Nephron (organoid): ENCODE results near the gene ATP2A2.
A peak's percentile ranks its signal among the peaks of the same experiment; 100 is the strongest.

Experiments used
- H3K27ac Mint-ChIP-seq, 3 experiments: 2 replicates each; pipeline ENCODE4 v1.8.0; 2020; ENCODE audit warnings: mixed read lengths in 3 of 3, mild to moderate bottlenecking in 2 of 3, moderate library complexity in 1 of 3
- H3K27me3 Mint-ChIP-seq: 2 replicates; pipeline ENCODE4 v1.8.0; 2021; ENCODE audit warnings: low read depth, mild to moderate bottlenecking, moderate library complexity, mixed read lengths
- H3K36me3 Mint-ChIP-seq: 2 replicates; pipeline ENCODE4 v1.8.0; 2020; ENCODE audit warnings: low read depth, mixed read lengths
- H3K4me1 Mint-ChIP-seq: 2 replicates; pipeline ENCODE4 v1.8.0; 2020; ENCODE audit warnings: mixed read lengths
- H3K4me3 Mint-ChIP-seq, 3 experiments: 2 replicates each; pipeline ENCODE4 v1.8.0; 2020; ENCODE audit warnings: mild to moderate bottlenecking in 3 of 3, mixed read lengths in 3 of 3, moderate library complexity in 2 of 3
- H3K9me3 Mint-ChIP-seq: 2 replicates; pipeline ENCODE4 v1.8.0; 2020; ENCODE audit warnings: mixed read lengths
- TF ChIP-seq, protein P1 (sequence below), 3 experiments: fragments of 200-600 bp; sonication (generic); IDR thresholded peaks; one replicate each; pipeline ENCODE4 v1.5.0; 2021; ENCODE audit warnings: antibody characterized with exemption in 3 of 3; ENCODE audit not compliant: unreplicated experiment in 3 of 3

Gene ATP2A2

DNA sequence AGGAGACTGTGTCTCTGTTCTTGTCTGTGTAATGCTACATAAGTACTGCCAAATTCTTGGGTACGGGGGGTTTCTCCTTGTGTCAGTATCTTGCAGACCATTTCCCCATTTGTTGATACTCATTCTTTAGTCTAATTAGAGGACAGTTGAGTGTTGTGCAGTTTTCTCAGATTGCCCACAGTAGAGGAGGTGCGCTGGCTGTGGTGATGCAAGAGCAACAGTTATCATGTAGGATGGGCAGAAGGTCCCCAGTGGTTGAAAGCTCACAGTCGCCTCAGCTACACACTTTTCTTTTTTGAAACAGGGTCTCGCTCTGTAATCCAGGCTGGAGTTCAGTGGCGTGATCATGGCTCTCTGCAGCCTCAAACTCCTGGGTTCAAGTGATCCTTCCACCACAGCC lies 37.8 kb upstream of the ATP2A2 start:
- peaks cover 31% of the 10 kb centered on the region for H3K4me1 Mint-ChIP-seq
- TF ChIP-seq, protein P1, sequence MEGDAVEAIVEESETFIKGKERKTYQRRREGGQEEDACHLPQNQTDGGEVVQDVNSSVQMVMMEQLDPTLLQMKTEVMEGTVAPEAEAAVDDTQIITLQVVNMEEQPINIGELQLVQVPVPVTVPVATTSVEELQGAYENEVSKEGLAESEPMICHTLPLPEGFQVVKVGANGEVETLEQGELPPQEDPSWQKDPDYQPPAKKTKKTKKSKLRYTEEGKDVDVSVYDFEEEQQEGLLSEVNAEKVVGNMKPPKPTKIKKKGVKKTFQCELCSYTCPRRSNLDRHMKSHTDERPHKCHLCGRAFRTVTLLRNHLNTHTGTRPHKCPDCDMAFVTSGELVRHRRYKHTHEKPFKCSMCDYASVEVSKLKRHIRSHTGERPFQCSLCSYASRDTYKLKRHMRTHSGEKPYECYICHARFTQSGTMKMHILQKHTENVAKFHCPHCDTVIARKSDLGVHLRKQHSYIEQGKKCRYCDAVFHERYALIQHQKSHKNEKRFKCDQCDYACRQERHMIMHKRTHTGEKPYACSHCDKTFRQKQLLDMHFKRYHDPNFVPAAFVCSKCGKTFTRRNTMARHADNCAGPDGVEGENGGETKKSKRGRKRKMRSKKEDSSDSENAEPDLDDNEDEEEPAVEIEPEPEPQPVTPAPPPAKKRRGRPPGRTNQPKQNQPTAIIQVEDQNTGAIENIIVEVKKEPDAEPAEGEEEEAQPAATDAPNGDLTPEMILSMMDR (IDR thresholded peaks at IDR 0.05; ENCODE audit: unreplicated experiment in 3 of 3) = no peak
- no peak overlapping the region for H3K4me3 Mint-ChIP-seq
- peaks cover 5% of the 10 kb centered on the region for H3K27me3 Mint-ChIP-seq
- no peak overlapping the region for H3K27ac Mint-ChIP-seq
- H3K9me3 Mint-ChIP-seq = peaks cover 3% of the 10 kb centered on the region
- H3K36me3 Mint-ChIP-seq = peaks cover 48% of the 10 kb centered on the region

DNA sequence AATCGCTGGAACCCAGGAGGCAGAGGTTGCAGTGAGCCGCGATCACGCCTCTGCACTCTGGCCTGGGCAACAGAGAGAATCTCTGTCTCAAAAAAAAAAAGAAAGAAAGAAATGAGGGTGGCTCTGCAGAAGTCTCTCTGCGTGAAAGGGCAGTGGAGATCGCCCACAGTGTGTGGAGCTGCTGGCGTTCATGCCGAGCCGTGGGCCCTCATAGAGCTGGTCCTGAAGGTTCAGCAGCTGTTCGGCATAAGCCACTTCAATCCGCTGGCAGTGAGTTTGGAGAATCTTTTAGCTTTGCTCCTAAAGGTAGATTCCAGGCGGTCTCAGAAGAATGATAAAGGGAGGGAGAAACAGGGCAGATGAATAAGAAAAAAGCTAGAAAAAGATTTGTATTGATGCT lies 36.7 kb upstream of the ATP2A2 start:
- Mint-ChIP-seq H3K4me1 (peaks cover 43% of the 10 kb centered on the region), H3K27me3 (peaks cover 5% of the 10 kb centered on the region), H3K9me3 (peaks cover 3% of the 10 kb centered on the region), H3K4me3 (no peak overlapping the region), H3K36me3 (peaks cover 43% of the 10 kb centered on the region), H3K27ac (peak overlapping the region in 2 of 3 experiments; percentile 39 to 47)
- TF ChIP-seq, protein P1 (IDR thresholded peaks at IDR 0.05; ENCODE audit: unreplicated experiment in 3 of 3) = no peak

DNA sequence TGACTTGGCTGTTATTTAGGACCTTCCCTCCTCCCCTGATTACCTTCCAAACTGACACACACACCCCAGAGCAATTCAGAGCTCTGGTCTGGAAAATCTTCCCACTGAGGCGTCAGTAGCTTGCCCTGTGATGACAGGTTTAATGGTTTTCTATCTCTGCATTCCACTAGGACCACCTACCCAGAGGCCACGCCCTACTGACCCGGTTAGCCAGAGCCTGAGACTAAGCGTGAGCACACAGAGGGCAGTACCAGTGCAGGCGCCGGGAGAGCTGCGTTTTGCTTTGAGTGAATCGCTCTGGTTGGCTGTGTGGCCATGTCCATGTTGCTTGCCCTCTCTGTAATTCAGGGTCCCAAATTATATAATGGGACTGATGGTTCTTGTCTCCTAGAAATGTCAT lies 36.2 kb upstream of the ATP2A2 start:
- Mint-ChIP-seq H3K9me3 (peaks cover 3% of the 10 kb centered on the region), H3K4me1 (peaks cover 47% of the 10 kb centered on the region), H3K36me3 (peaks cover 42% of the 10 kb centered on the region), H3K4me3 (no peak overlapping the region), H3K27ac (peak overlapping the region in 2 of 3 experiments; percentile 39 to 47), H3K27me3 (peaks cover 5% of the 10 kb centered on the region)
- TF ChIP-seq, protein P1 (IDR thresholded peaks at IDR 0.05; ENCODE audit: unreplicated experiment in 3 of 3) = no peak

DNA sequence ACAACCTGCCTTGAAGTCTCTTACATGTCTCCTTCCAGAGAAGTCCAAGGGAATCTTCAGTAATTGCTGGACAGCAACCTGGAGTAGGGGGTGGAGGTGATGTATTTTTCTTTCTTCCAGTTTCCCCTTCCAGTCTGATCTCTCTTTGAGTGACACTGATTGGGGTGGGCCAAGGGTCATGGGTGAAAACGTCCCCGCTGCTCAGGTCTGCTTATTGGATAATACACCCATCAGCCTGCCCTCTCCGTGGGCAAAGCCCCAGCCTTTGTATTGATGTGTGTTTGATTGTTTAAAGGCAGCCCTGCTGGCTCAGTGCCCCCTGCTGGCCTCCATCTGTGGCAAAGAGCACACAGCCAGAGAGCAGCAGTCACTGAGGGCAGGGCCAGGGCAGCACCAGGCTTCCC lies 35.7 kb upstream of the ATP2A2 start:
- Mint-ChIP-seq H3K9me3 (peaks cover 3% of the 10 kb centered on the region), H3K4me3 (no peak overlapping the region), H3K27ac (no peak overlapping the region), H3K4me1 (peaks cover 53% of the 10 kb centered on the region), H3K36me3 (peaks cover 38% of the 10 kb centered on the region), H3K27me3 (peaks cover 6% of the 10 kb centered on the region)
- TF ChIP-seq, protein P1 (IDR thresholded peaks at IDR 0.05; ENCODE audit: unreplicated experiment in 3 of 3) = no peak

DNA sequence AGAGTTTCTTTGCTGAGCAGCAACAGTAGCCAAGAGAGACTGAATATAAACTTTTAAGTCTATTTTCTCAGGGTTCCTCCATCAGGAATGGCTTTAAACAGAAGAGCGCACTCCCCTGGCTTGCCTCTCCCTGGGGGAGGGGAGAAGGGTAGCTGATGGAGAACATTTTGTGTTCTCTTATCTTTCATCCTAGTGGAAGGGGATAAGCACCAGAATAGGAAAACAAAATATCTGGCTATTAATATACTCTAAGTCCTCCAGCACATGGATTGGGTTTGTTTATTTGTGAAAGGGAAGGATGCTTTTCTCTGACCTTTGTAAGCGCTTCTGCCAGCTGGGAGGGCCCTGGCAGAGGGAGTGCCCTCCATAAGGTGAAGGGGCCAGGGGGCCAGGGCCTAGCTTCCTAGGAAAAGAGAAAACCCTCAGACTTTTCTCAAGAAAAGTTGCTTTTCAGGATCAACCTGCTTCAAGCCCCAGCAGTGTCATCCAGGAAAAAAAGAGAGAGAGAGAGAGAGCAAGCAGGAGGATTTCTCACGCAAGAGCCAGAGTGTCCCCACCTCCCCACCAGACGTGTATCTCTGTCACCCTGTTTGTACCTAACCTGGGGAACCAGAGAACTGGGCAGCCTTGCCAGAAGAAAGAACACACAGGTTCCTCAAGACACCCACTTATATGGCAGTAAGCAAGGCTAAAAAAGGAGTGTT lies 34.3 kb upstream of the ATP2A2 start:
- H3K9me3 Mint-ChIP-seq = peaks cover 3% of the 10 kb centered on the region
- peaks cover 8% of the 10 kb centered on the region for H3K27me3 Mint-ChIP-seq
- peak overlapping the region in 1 of 3 experiments; percentile 22 for H3K4me3 Mint-ChIP-seq
- H3K27ac Mint-ChIP-seq = peak overlapping the region; percentile 98 to 99 (median 99)
- TF ChIP-seq, protein P1 (IDR thresholded peaks at IDR 0.05; ENCODE audit: unreplicated experiment in 3 of 3) = no peak
- H3K36me3 Mint-ChIP-seq = peaks cover 30% of the 10 kb centered on the region
- H3K4me1 Mint-ChIP-seq = peaks cover 57% of the 10 kb centered on the region
